ENCODE results near the gene MAGT1. TPM values are rescaled to one million over a fixed set of nuclear protein-coding genes. Genes with fewer than 3 reads are reported as not detected.

Gene MAGT1
- total and polyA plus RNA-seq, 3 donors from 2014 or later, result 25.0 to 31.2 (median 29.1) TPM

- Histone ChIP-seq H3K9me3 (no peaks in the 10 kb centered on the region), H3K4me3 (no peak overlapping the region), H3K36me3 (ENCODE audit: low read depth, missing control alignments) (no peaks in the 10 kb centered on the region), H3K27me3 (no peaks in the 10 kb centered on the region), H3K27ac (no peak overlapping the region), H3K4me1 (no peaks in the 10 kb centered on the region)
- DNase-seq, result no peak
- intact Hi-C loops (cut with DNase I; ENCODE audit: low total_unique reads), result no loop called here
- TF ChIP-seq CTCF (IDR thresholded peaks at IDR 0.05) (no peak), POLR2A (IDR thresholded peaks at IDR 0.05) (no peak)
Observed at GRCh38 chrX:77936299-77936698, 41.1 kb upstream of the MAGT1 start.

GRCh38 chrX:77935886-77936285 is 40.7 kb upstream of the MAGT1 start:
- Histone ChIP-seq H3K4me1 (no peaks in the 10 kb centered on the region), H3K9me3 (no peaks in the 10 kb centered on the region), H3K36me3 (ENCODE audit: low read depth, missing control alignments) (no peaks in the 10 kb centered on the region), H3K27ac (no peak overlapping the region), H3K27me3 (no peaks in the 10 kb centered on the region), H3K4me3 (no peak overlapping the region)
- intact Hi-C loops (cut with DNase I; ENCODE audit: low total_unique reads), result no loop called here
- 86 to 91% methylated on average over 1 of the region's 1 CpG for WGBS, 2 donors
- no peak for TF ChIP-seq POLR2A (IDR thresholded peaks at IDR 0.05)
- TF ChIP-seq CTCF (IDR thresholded peaks at IDR 0.05), result no peak
- DNase-seq, result no peak

- Histone ChIP-seq H3K27ac (no peak overlapping the region), H3K36me3 (ENCODE audit: low read depth, missing control alignments) (no peaks in the 10 kb centered on the region), H3K27me3 (no peaks in the 10 kb centered on the region), H3K4me1 (no peaks in the 10 kb centered on the region), H3K4me3 (no peak overlapping the region), H3K9me3 (no peaks in the 10 kb centered on the region)
- no peak for DNase-seq
- intact Hi-C loops (cut with DNase I; ENCODE audit: low total_unique reads), result no loop called here
- WGBS, 2 donors, result 60 to 79% methylated on average over 1 of the region's 1 CpG
- TF ChIP-seq POLR2A (IDR thresholded peaks at IDR 0.05) (no peak), CTCF (IDR thresholded peaks at IDR 0.05) (no peak)
Observed at GRCh38 chrX:77930581-77930980, 35.3 kb upstream of the MAGT1 start.

GRCh38 chrX:77925764-77926163 is 30.5 kb upstream of the MAGT1 start:
- H3K27me3 ChIP-seq, result no peaks in the 10 kb centered on the region
- no peak overlapping the region for H3K4me3 ChIP-seq
- intact Hi-C loops (cut with DNase I; ENCODE audit: low total_unique reads), result no loop called here
- H3K4me1 ChIP-seq, result no peaks in the 10 kb centered on the region
- no peaks in the 10 kb centered on the region for H3K9me3 ChIP-seq
- H3K36me3 ChIP-seq (ENCODE audit: low read depth, missing control alignments), result no peaks in the 10 kb centered on the region
- 48 to 65% methylated on average over 3 of the region's 3 CpGs for WGBS, 2 donors
- no peak for DNase-seq
- TF ChIP-seq POLR2A (IDR thresholded peaks at IDR 0.05) (no peak), CTCF (IDR thresholded peaks at IDR 0.05) (no peak)
- no peak overlapping the region for H3K27ac ChIP-seq

GRCh38 chrX:77924320-77924859 is 29.2 kb upstream of the MAGT1 start:
- no peaks in the 10 kb centered on the region for H3K9me3 ChIP-seq
- WGBS, 2 donors, result 91 to 98% methylated on average over 8 of the region's 8 CpGs
- intact Hi-C loops (cut with DNase I; ENCODE audit: low total_unique reads), result no loop called here
- H3K4me3 ChIP-seq, result no peak overlapping the region
- TF ChIP-seq CTCF (IDR thresholded peaks at IDR 0.05) (no peak), POLR2A (IDR thresholded peaks at IDR 0.05) (no peak)
- no peak for DNase-seq
- H3K27me3 ChIP-seq, result no peaks in the 10 kb centered on the region
- H3K4me1 ChIP-seq, result no peaks in the 10 kb centered on the region
- no peaks in the 10 kb centered on the region for H3K36me3 ChIP-seq (ENCODE audit: low read depth, missing control alignments)
- no peak overlapping the region for H3K27ac ChIP-seq
